Osteocyte (in vitro differentiated cells): ENCODE measurements around the gene SETSIP. TPM values are rescaled to one million over a fixed set of nuclear protein-coding genes. Genes with fewer than 3 reads are reported as not detected.
"Not testable (repeated sequence)": the region's sequence is repeated elsewhere in the genome, so short reads cannot be mapped to it uniquely, and the experiment has no call there.

Experiments
- DNase-seq: peaks from one replicate; pipeline ENCODE4 v3.0.0; 2021; ENCODE audit warnings: mixed read lengths; ENCODE audit not compliant: unreplicated experiment; ENCODE audit errors: extremely low spot score
- H3K27ac Mint-ChIP-seq: one replicate; pipeline ENCODE4 v1.8.0; 2021; ENCODE audit warnings: mild to moderate bottlenecking, mixed read lengths; ENCODE audit not compliant: unreplicated experiment
- H3K27me3 Mint-ChIP-seq: one replicate; pipeline ENCODE4 v1.8.0; 2021; ENCODE audit warnings: mixed read lengths; ENCODE audit not compliant: unreplicated experiment
- H3K36me3 Mint-ChIP-seq: one replicate; pipeline ENCODE4 v1.8.0; 2021; ENCODE audit warnings: mixed read lengths; ENCODE audit not compliant: unreplicated experiment
- H3K4me1 Mint-ChIP-seq: one replicate; pipeline ENCODE4 v1.8.0; 2021; ENCODE audit warnings: mixed read lengths; ENCODE audit not compliant: unreplicated experiment
- H3K4me3 Mint-ChIP-seq: one replicate; pipeline ENCODE4 v1.8.0; 2021; ENCODE audit warnings: mild to moderate bottlenecking, moderate library complexity, mixed read lengths; ENCODE audit not compliant: unreplicated experiment
- H3K9me3 Mint-ChIP-seq: one replicate; pipeline ENCODE4 v1.8.0; 2021; ENCODE audit warnings: mixed read lengths; ENCODE audit not compliant: unreplicated experiment
- CTCF ChIP-seq: fragments of 200-600 bp; sonication (generic); IDR thresholded peaks from 2 replicates; pipeline ENCODE4 v1.5.0; 2021; ENCODE audit warnings: antibody characterized with exemption, mild to moderate bottlenecking, moderate library complexity
- total RNA-seq: library from RNA; stranded (reverse); gene quantifications from 2 replicates; pipeline ENCODE4 v1.2.1, GENCODE V29; 2021

Gene SETSIP
- total RNA-seq, 1 donor from 2014 or later, result not detected

GRCh38 chr1:92080128-92080985 lies 5.1 kb upstream of the SETSIP start, which contains the start of gene BTBD8:
Gene BTBD8 (plus strand): TSS chr1:92080345. CDS start chr1:92080572, 227 bp downstream.
- Mint-ChIP-seq H3K27me3 (peaks cover under 1% of the 10 kb centered on the region), H3K4me3 (peak within 1 kb of the TSS; percentile 96), H3K27ac (peak within 1 kb of the TSS; percentile 79), H3K4me1 (peaks cover 8% of the 10 kb centered on the region), H3K36me3 (peaks cover 1% of the 10 kb centered on the region), H3K9me3 (peaks cover 12% of the 10 kb centered on the region)
- no peak for TF ChIP-seq CTCF
- DNase-seq, result peak; percentile 85

- Mint-ChIP-seq H3K36me3 (no peaks in the 10 kb centered on the region), H3K27me3 (peaks cover 8% of the 10 kb centered on the region), H3K9me3 (peaks cover 6% of the 10 kb centered on the region), H3K4me3 (peak overlapping the region; percentile 96), H3K4me1 (peaks cover 8% of the 10 kb centered on the region), H3K27ac (no peak overlapping the region)
- TF ChIP-seq CTCF, result no peak
- DNase-seq, result no peak
These were observed 4.2 kb upstream of the SETSIP start for GRCh38 chr1:92079441-92079840.

GRCh38 chr1:92078077-92078476 lies 2.9 kb upstream of the SETSIP start:
- not testable (repeated sequence) for H3K9me3 Mint-ChIP-seq, H3K4me3 Mint-ChIP-seq, DNase-seq, H3K27ac Mint-ChIP-seq, H3K4me1 Mint-ChIP-seq, H3K36me3 Mint-ChIP-seq
- H3K27me3 Mint-ChIP-seq, result peaks cover 15% of the 10 kb centered on the region

- no peak overlapping the region for H3K4me3 Mint-ChIP-seq
- no peak for DNase-seq
- H3K9me3 Mint-ChIP-seq, result no peaks in the 10 kb centered on the region
- no peaks in the 10 kb centered on the region for H3K36me3 Mint-ChIP-seq
- no peak overlapping the region for H3K27ac Mint-ChIP-seq
- TF ChIP-seq CTCF, result no peak
- peaks cover 19% of the 10 kb centered on the region for H3K27me3 Mint-ChIP-seq
- H3K4me1 Mint-ChIP-seq, result peaks cover 8% of the 10 kb centered on the region
These were observed 1.2 kb upstream of the SETSIP start for GRCh38 chr1:92076363-92076762.

GRCh38 chr1:92074446-92074845 lies 765 bp downstream of the SETSIP start:
- not testable (repeated sequence) for H3K4me1 Mint-ChIP-seq, H3K9me3 Mint-ChIP-seq, H3K27ac Mint-ChIP-seq, DNase-seq, H3K4me3 Mint-ChIP-seq, H3K36me3 Mint-ChIP-seq
- H3K27me3 Mint-ChIP-seq, result peaks cover 19% of the 10 kb centered on the region

GRCh38 chr1:92070892-92071291 lies 4.3 kb downstream of the SETSIP start:
- Mint-ChIP-seq H3K36me3 (no peaks in the 10 kb centered on the region), H3K27ac (no peak overlapping the region), H3K4me3 (no peak overlapping the region), H3K27me3 (peaks cover 19% of the 10 kb centered on the region), H3K4me1 (no peaks in the 10 kb centered on the region), H3K9me3 (no peaks in the 10 kb centered on the region)
- no peak for TF ChIP-seq CTCF
- DNase-seq, result no peak
